Right forelimb (tissue), 1 donor: ENCODE data around the gene WWP2.
"Not testable (repeated sequence)": the region's sequence is repeated elsewhere in the genome, so short reads cannot be mapped to it uniquely, and the experiment has no call there.

Experiments used
- DNase-seq: peaks from one replicate; pipeline ENCODE4 v3.0.0-alpha.2; 2018

Gene WWP2

GRCh38 chr16:69929480-69929879 is 167.3 kb downstream of the WWP2 start:
- no peak for DNase-seq

GRCh38 chr16:69930117-69930776 is 168.1 kb downstream of the WWP2 start:
- DNase-seq, result no peak

- DNase-seq, result no peak
Observed at GRCh38 chr16:69931631-69932030, 169.5 kb downstream of the WWP2 start.

- no peak for DNase-seq
Observed at GRCh38 chr16:69932228-69932627, 170.1 kb downstream of the WWP2 start.

- no peak for DNase-seq
Observed at GRCh38 chr16:69932691-69933392, 170.7 kb downstream of the WWP2 start.

- no peak for DNase-seq
Observed at GRCh38 chr16:69934044-69934443, 171.9 kb downstream of the WWP2 start.

- DNase-seq, result no peak
Observed at GRCh38 chr16:69934751-69935150, 172.6 kb downstream of the WWP2 start.

- no peak for DNase-seq
Observed at GRCh38 chr16:69935278-69935711, 173.2 kb downstream of the WWP2 start.

GRCh38 chr16:69935740-69936139 is 173.6 kb downstream of the WWP2 start:
- DNase-seq, result no peak

GRCh38 chr16:69936252-69936651 is 174.1 kb downstream of the WWP2 start:
- no peak for DNase-seq

GRCh38 chr16:69936751-69937211 is 174.6 kb downstream of the WWP2 start:
- no peak for DNase-seq

- DNase-seq, result peak; percentile 46
Observed at GRCh38 chr16:69937465-69937951, 175.4 kb downstream of the WWP2 start.

- DNase-seq, result no peak
Observed at GRCh38 chr16:69938981-69939820, 177.1 kb downstream of the WWP2 start.

GRCh38 chr16:69939821-69940585 is 177.9 kb downstream of the WWP2 start:
- DNase-seq, result no peak

GRCh38 chr16:69940676-69941075 is 178.5 kb downstream of the WWP2 start:
- no peak for DNase-seq

- no peak for DNase-seq
Observed at GRCh38 chr16:69941251-69942098, 179.3 kb downstream of the WWP2 start.

GRCh38 chr16:69942099-69942491 is 180.0 kb downstream of the WWP2 start:
- no peak for DNase-seq

- no peak for DNase-seq
Observed at GRCh38 chr16:69942627-69943170, 180.6 kb downstream of the WWP2 start.

GRCh38 chr16:69943241-69944036 is 181.3 kb downstream of the WWP2 start:
- DNase-seq, result not testable (repeated sequence)

- DNase-seq, result not testable (repeated sequence)
Observed at GRCh38 chr16:69950411-69950810, 188.3 kb downstream of the WWP2 start.
